HG03460 (cell line): ENCODE measurements around the gene KRTAP3-1.

Source experiments
- ATAC-seq: cut with Tn5 transposase; IDR thresholded peaks from one replicate; pipeline ENCODE4 v1.9.1; 2021; ENCODE audit not compliant: unreplicated experiment

KRTAP3-1 gene

DNA sequence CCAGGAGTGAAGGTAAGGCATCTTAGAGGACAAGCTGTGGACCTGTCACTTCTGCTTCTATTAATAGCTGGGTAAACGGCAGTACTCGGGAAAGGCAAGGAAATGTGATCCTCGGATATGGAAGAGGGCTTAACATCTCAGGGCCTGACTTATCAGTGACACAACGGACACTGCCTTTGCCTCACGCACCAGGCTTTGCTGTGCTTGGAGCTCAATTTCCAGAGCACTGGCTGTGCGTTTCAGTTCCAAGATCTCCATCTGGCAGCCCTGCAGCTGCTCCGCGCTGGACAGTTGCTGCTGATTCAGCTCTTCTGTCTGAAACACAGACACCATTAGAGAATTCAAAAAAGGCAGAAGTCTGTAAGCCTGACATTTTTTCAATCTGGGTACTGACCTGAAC lies 28.3 kb downstream of the KRTAP3-1 start:
- no peak for ATAC-seq

DNA sequence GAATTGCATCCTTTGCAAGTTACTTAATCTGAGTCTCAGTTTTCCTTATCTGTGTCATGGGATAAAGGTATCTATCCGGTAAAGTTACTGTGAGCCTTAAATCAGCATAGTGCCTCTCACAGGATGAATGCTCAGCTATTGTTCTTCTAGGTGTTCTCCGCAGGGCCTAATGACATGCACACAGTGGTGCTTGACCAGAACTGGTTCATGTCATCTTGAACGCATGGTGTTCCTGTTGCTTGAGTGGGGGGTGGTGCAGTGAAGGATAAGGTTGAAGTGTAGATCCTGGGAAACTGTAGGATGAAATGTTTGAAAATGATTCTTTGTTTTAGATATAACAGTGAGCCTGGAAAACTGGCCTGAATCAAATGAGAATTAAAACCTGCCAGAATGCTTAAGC lies 28.8 kb downstream of the KRTAP3-1 start:
- no peak for ATAC-seq

DNA sequence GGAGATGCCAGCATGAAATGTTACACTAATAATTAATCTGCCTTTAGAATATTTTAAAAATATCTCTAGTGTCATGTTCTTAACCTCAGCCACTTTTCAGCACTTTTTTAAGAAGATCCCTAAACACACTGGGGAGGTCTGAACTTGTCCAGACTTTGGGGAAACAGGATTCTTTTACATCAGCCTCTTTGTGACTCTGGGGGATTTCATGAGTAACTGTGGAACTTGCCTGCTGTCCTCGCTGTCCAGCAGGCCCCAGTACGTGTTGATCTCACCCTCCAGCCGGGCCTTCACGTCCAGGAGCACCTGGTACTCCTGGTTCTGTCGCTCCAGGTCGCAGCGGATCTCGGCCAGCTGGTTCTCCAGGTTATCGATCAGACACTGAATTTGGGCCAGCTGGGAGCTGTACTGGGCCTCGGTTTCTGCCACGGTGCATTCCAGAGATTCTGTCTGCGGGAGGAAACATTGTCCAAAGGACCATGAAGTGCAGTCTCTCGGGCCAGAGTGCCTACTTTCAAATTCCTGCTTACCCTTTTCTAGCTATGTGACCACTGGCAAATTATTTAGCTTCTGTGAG lies 30.3 kb downstream of the KRTAP3-1 start:
- ATAC-seq = no peak

DNA sequence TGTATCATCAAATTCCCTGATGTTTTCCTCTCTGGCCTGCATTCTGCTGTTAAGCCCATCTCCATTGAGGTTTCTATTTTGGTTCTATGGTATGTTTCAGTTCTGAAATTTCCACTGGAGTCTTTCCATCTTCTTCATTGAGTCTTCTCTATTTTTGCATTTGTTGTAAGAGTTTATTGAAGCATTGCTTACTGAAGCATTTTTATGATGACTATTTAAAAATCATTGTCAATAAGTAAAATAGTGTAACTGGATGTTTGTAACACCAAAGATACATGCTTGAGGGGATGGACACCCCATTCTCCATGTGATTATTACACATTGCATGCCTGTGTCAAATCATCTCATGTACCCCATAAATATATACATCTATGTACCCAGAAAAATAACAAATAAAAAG lies 33.4 kb downstream of the KRTAP3-1 start:
- ATAC-seq = no peak

DNA sequence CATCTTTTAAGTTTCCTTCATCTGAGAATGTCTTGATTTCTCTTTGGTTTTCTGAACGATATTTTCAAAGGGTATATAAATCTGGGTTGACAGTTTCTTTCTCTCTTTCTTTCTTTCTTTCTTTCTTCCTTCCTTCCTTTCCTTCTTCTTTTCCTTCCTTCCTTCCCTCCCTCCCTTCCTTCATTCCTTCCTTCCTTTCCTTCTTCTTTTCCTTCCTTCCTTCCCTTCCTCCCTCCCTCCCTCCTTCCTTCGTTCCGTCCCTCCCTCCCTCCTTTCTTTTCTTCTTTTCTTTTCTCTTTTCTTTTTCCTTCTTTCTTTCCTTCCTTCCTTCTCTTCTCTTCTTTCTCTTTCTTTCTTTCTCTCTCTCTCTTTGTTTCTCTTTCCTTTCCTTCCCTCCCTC lies 34.6 kb downstream of the KRTAP3-1 start:
- ATAC-seq = no peak

DNA sequence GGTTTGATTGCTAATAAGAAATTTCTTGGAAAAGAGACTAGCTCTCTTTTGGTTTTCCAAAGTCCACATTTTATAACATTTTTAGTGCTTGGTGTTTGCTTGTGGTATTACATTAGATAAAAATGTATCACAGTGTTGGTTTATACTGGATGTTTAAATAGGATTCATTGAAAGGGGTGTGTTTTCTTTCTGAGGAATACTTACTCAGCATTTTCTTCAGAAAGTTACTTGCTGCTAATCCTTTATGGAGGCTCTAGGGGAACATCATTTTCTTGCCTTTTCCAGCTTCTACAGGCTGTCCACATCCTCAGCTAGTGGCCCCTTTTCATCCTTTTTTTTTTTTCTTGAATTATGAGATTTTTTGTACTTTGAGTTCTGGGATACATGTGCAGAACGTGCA lies 41.3 kb downstream of the KRTAP3-1 start:
- ATAC-seq = no peak

DNA sequence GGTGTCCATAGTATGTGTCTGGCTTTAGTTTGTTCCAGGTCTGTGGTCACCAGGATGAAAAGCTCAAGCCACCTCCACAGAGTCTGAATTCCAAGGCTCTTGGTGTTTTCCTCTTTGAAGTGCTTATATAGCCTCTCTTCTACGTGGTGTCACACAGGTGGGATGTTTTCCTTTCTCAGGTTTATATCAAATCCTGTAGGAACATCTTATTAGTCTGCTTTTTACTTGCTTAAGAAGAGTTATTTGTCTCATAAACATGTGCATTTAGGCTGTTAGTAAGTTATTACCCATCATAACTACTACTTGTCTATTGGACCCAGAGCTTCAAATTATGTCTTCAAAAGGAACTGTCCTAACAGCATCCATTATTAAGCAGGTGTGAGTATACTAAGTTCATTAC lies 42.1 kb downstream of the KRTAP3-1 start, which contains the start of gene KRT39:
KRT39 (minus strand) TSS at position 101 of the 400 bp plus-strand sequence; CDS start at position 9, 92 bp downstream.
- ATAC-seq = no peak

DNA sequence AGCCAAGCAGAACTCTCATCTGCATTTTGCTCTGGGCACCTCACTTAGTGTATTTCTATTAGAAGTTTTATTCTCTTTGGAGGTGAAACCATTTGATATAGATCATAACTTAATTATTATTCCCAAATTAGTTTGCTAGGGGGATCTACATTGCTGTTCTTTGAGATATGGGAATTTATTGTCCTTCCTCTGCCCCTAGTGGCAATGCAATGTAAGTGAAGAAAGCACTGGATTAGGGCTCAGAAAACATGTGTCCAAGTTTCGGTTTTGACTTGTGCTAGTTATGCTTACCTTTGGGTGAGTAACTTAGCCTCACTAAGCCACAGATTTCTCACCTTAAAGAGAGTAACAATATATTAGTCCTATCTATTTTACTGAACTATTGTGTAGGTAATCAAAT lies 45.1 kb downstream of the KRTAP3-1 start:
- no peak for ATAC-seq

DNA sequence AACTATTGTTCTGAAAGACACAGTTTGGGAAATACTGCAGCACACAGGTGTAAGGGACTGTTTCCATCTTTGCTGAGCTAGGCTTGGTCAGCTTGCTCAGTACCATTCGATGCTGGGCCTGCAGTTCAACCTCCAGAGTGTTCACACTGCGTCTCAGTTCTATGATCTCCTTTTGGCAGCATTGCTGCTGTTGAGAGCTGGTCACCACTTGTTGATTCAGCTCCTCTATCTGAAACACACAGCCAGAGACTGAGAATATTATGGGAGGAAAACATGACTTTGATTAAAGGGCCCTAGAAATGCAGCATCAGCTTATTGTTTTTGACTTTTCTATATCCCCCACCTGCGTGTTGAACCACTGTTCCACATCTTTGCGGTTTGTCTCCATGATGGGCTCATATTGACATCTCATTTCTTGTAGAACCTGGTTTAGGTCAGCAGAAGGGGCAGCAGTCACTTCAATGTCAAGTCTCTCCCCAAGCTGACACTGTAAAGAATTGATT lies 46.8 kb downstream of the KRTAP3-1 start:
- no peak for ATAC-seq

DNA sequence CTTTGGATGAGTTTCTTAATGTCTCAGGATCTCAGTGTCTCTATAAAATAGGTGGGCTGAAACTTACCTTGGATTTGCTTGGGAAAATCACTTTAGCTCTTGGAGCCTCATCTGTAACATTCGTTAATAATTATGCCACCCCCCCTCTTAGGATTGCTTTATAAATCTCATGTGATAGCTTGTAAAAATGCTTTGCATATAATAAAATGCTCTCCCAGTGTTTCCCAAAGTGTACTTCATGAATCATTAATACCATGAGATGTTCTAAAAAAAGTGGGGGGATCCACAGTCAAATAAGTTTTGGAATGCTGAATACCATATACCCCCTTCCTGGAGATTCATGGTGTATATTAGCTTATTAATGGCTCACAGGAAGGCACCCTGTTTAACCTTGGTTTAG lies 47.3 kb downstream of the KRTAP3-1 start:
- no peak for ATAC-seq

DNA sequence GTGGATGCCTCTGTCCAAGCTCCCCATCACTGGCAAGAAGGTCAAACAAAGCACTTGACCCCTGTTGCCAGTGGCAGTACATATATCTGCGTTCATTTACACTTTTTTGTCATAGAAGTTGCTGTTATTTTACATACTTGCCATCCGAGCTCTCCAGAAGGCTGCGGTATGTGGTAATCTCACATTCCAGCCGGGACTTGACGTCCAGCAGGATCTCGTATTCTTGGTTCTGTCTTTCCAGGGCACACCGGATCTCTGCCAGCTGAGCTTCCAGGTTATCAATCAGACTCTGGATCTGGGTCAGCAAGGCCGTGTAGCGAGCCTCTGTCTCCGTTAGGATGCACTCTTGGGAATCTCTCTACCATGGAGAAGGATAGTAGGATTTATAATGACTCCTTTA lies 48.8 kb downstream of the KRTAP3-1 start:
- ATAC-seq = no peak
